PFSK-1 (cell line): Measurements from ENCODE around the gene VWA5B1.

Experiments used
- FOXP2 ChIP-seq: optimal IDR thresholded peaks from 2 replicates; pipeline ENCODE3; 2011; ENCODE audit warnings: borderline replicate concordance, control low read depth, inconsistent platforms; ENCODE audit not compliant: insufficient read depth; ENCODE audit errors: extremely low read length, extremely low read depth
- POLR2AphosphoS5 ChIP-seq: IDR thresholded peaks from 2 replicates; pipeline ENCODE4 v1.6.1; 2012; ENCODE audit warnings: low read depth, mild to moderate bottlenecking, control low read depth, low read length, moderate library complexity
- SIN3A ChIP-seq: IDR thresholded peaks from 2 replicates; pipeline ENCODE4 v1.6.1; 2012; ENCODE audit warnings: mild to moderate bottlenecking, low read length, moderate library complexity, borderline replicate concordance; ENCODE audit not compliant: insufficient read depth
- TAF1 ChIP-seq: IDR thresholded peaks from 2 replicates; pipeline ENCODE4 v1.6.1; 2012; ENCODE audit warnings: low read length, control low read depth, borderline replicate concordance; ENCODE audit not compliant: insufficient read depth
- TF ChIP-seq, protein P1 (sequence below), 2 experiments: IDR thresholded peaks; 2 replicates each; pipeline versions ENCODE4 v1.6.1 to v1.8.0; 2011 to 2012; ENCODE audit warnings: low read depth in 2 of 2, low read length in 2 of 2, control low read depth in 1 of 2, inconsistent platforms in 1 of 2, mild to moderate bottlenecking in 1 of 2, moderate library complexity in 1 of 2; ENCODE audit not compliant: insufficient read depth in 1 of 2

Gene VWA5B1

DNA sequence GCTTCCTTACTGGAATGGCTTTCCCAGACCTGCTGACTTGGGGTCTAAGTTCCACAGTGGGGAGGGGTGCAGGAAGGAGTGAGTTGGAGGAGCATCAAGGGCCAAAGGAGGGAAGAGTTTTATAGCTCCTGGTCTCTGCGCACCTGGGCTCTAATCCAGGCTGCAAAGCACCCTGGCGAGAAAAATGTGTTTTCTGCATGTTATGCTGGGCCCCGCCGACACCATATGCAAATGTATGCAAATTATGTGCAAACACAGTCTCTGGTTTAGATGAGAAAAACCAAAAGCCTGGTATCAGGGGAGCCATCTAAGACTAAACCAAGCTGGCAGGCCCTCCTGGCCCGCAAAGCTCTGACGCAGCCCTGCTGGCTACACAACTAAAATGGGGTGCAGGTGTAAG is 95.0 kb downstream of the VWA5B1 start:
- TF ChIP-seq POLR2AphosphoS5 (no peak), SIN3A (no peak), FOXP2 (no peak), TAF1 (no peak)
- TF ChIP-seq, protein P1, sequence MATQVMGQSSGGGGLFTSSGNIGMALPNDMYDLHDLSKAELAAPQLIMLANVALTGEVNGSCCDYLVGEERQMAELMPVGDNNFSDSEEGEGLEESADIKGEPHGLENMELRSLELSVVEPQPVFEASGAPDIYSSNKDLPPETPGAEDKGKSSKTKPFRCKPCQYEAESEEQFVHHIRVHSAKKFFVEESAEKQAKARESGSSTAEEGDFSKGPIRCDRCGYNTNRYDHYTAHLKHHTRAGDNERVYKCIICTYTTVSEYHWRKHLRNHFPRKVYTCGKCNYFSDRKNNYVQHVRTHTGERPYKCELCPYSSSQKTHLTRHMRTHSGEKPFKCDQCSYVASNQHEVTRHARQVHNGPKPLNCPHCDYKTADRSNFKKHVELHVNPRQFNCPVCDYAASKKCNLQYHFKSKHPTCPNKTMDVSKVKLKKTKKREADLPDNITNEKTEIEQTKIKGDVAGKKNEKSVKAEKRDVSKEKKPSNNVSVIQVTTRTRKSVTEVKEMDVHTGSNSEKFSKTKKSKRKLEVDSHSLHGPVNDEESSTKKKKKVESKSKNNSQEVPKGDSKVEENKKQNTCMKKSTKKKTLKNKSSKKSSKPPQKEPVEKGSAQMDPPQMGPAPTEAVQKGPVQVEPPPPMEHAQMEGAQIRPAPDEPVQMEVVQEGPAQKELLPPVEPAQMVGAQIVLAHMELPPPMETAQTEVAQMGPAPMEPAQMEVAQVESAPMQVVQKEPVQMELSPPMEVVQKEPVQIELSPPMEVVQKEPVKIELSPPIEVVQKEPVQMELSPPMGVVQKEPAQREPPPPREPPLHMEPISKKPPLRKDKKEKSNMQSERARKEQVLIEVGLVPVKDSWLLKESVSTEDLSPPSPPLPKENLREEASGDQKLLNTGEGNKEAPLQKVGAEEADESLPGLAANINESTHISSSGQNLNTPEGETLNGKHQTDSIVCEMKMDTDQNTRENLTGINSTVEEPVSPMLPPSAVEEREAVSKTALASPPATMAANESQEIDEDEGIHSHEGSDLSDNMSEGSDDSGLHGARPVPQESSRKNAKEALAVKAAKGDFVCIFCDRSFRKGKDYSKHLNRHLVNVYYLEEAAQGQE (IDR thresholded peaks at IDR 0.05; ENCODE audit: insufficient read depth in 1 of 2, low read depth in 2 of 2, low read length in 2 of 2), result no peak

DNA sequence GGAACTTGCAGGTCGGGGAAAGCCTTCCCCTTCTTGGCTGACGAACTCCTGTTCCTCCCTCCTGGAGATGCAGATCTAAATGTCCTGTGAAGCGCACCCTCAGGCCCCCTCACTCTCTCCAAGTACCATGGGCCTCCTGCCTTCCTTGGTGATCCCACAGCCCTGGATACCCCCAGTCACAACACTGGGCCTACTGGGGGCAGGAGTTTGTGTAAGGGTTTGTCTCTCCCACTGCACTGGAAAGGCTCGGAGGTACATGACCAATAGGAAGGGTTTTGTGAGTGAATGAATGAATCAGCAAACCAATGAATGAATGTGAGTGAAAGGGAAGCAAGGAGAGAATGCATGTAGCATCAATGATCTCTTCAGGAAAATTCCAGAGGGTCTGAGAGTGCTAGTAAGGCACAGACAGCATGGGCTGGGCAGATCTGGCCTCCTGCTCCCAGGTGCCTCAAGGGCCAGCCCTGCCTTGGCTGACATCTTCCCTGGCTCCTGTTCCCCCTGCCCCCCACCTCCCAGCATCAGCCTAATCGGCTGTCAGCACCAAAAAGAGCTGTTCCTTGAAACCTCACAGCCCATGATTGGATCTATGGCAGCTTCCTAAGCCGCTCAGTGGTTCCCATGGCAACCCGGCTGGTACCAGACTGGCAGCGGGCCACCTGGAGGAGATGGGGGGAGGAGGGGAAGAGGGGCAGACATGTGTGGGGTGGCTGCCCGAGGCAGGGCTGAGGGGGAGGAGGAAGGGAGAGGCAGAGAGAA is 95.8 kb downstream of the VWA5B1 start:
- TF ChIP-seq, protein P1 (IDR thresholded peaks at IDR 0.05; ENCODE audit: insufficient read depth in 1 of 2, low read depth in 2 of 2, low read length in 2 of 2), result no peak
- TF ChIP-seq FOXP2, result no peak
- no peak for TF ChIP-seq SIN3A
- no peak for TF ChIP-seq POLR2AphosphoS5
- no peak for TF ChIP-seq TAF1

DNA sequence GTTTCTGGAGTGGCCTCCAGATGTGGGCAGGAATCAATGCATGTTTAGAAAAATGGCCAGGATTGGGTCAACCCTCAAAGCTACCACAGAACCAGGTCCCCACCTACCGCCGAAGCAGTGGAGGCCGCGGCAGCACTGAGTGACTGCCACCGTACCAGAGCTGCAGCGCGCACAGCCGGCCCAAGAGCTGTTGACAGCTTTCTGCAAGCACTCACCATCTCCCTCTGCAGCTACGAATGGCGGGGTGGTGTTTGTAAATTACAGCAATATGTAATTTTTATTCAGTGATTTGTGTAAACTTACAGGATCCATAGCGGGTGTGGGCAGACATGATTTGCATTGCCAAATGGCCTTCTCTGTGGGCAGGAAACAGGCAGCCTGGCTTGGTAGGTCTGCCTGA is 98.9 kb downstream of the VWA5B1 start:
- TF ChIP-seq FOXP2 (no peak), POLR2AphosphoS5 (no peak), SIN3A (no peak)
- TF ChIP-seq, protein P1 (IDR thresholded peaks at IDR 0.05; ENCODE audit: insufficient read depth in 1 of 2, low read depth in 2 of 2, low read length in 2 of 2), result no peak

DNA sequence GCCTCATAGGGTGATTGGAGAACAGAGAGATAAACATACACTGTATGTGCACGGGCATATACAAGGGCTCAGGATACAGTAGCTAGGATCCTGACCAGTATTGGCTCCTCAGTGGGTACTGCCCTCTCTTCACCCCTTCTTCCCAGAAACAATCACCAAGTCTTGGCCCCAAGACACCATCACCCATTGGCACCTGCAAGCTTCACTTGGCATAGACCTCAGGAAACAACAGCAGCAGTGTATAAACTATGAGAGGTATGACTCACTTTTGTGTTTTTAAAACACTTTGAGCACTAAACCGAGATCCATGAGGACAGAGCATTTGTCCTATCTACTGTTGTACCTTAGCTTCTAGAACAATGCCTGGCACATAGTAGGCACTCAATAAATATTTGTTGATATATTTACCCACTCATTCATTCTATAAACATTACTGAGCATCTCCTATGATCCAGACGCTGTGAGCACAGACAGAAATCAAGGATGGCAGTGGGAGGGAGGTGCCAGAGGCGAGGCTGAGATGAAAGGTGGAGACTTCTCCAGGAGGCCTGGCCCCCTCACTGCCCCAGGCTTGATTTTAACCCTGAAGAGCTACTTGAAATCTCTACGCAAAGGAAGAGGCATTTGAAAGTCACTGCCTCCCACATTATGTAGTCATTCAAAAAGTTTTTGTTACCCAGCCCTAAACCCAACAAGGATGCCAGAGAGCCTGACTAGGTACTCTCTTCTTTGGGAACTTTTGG is 100.1 kb downstream of the VWA5B1 start:
- TF ChIP-seq, protein P1 (IDR thresholded peaks at IDR 0.05; ENCODE audit: insufficient read depth in 1 of 2, low read depth in 2 of 2, low read length in 2 of 2), result no peak
- TF ChIP-seq POLR2AphosphoS5 (no peak), TAF1 (no peak), SIN3A (no peak), FOXP2 (no peak)
